Activated naive CD8-positive, alpha-beta T cell treated with anti-CD3 and anti-CD28 coated beads, Interleukin-2, amount 50 U/mL, for 16 hours (primary cell): Measurements from ENCODE around the gene CFAP157.

Experiments
- DNase-seq: peaks from one replicate; pipeline ENCODE4 v3.0.0-alpha.2; 2020; ENCODE audit warnings: low read depth, low spot score

The CFAP157 gene

DNA sequence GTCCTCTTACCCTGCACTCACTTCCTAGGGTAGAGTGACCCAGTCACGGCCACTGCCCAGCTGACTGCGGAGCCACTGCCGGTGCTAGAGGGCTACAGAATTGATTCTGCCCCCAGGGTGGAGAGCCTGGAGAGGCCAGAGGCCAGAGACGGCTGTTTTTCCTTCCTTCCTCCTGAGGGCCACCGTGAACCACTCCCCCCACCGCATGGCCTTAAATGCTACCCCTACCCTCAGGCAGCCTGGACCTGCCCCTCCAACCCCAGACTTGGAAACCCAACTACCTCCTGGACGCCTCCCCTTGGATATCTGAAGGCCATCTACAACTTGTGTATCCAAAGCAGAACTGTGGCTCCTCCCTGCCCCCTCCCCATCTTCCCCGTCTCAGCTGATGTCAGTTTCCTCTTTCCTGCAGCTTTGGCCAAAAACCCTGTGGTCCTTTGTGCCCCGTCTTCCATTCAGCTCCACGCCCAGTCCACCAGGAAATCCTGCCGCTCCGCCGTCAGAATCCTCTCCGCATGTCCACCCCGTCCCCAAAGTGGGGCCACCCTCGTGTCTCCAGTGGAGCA, 55.4 kb downstream of the CFAP157 start:
- DNase-seq: no peak

DNA sequence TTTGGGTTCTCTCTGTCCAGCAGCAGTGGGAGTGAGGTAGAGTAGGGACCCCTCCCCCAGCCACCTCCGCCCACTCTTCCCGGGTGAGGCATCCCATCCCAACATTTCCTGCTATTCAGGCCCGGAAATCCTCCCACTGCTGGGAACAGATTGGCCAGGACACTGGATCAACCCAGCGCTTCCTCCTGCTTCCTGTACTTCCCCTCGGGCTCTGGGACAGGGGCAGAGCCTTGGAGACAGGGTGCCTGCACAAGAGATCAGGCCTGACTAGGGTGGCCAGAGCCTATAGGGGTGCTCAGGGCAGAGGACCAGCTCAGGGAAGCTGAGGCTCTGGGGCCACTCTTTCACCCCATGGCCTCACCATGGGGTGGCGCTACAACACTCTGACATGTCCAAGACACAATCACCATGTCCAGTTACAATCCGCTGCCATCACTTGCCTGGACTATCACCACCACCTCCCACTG, 57.2 kb downstream of the CFAP157 start:
- no peak for DNase-seq

DNA sequence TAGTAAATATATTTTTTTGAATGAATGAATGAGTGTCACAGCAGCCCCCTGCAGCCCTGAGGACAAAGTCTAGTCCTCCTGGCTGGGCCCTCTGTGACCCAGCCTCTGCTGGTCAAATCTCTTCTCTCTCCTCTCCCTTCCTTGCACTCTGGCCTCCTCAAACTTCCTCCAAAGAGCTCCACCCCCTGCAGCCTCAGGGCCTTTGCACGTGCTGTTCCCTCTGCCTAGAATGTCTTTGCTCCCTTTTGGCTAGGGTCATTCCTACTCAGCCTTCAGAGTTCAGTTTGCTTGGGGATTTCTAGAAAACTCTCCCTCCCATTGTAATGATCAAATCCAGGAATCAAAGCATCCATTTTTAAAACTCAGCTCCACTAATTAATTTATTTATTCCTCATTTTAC, 58.6 kb downstream of the CFAP157 start:
- no peak for DNase-seq
